ENCODE measurements around the gene CNNM4.
A peak's percentile ranks its signal among the peaks of the same experiment; 100 is the strongest.

Gene CNNM4

GRCh38 chr2:96824079-96824870, 63.6 kb downstream of the CNNM4 start:
- Histone ChIP-seq H3K27ac (ENCODE audit: low read depth, low read length) (no peak overlapping the region), H3K4me1 (ENCODE audit: control insufficient read depth, insufficient read depth, low read length) (peaks cover 7% of the 10 kb centered on the region), H3K36me3 (ENCODE audit: control insufficient read depth, insufficient read depth, low read length) (peaks cover 23% of the 10 kb centered on the region)

GRCh38 chr2:96825057-96825456, 64.4 kb downstream of the CNNM4 start:
- no peak overlapping the region for H3K9ac ChIP-seq (ENCODE audit: low read length)
- no peak overlapping the region for H3K4me3 ChIP-seq (ENCODE audit: low read length)
- no peak overlapping the region for H3K27ac ChIP-seq (ENCODE audit: low read depth, low read length)
- H3K4me1 ChIP-seq (ENCODE audit: control insufficient read depth, insufficient read depth, low read length), result no peaks in the 10 kb centered on the region
- H3K36me3 ChIP-seq (ENCODE audit: control insufficient read depth, insufficient read depth, low read length), result peaks cover 29% of the 10 kb centered on the region
- no peaks in the 10 kb centered on the region for H3K27me3 ChIP-seq (ENCODE audit: control insufficient read depth, insufficient read depth, low read length)

More at GRCh38 chr2:96824079-96824870, 63.6 kb downstream of the CNNM4 start:
- Histone ChIP-seq H3K27me3 (ENCODE audit: control insufficient read depth, insufficient read depth, low read length) (no peaks in the 10 kb centered on the region), H3K4me3 (ENCODE audit: low read length) (no peak overlapping the region), H3K9ac (ENCODE audit: low read length) (no peak overlapping the region)

- Histone ChIP-seq H3K27me3 (ENCODE audit: control insufficient read depth, insufficient read depth, low read length) (no peaks in the 10 kb centered on the region), H3K9ac (ENCODE audit: low read length) (no peak overlapping the region), H3K4me1 (ENCODE audit: control insufficient read depth, insufficient read depth, low read length) (no peaks in the 10 kb centered on the region), H3K36me3 (ENCODE audit: control insufficient read depth, insufficient read depth, low read length) (peaks cover 36% of the 10 kb centered on the region), H3K4me3 (ENCODE audit: low read length) (no peak overlapping the region), H3K27ac (ENCODE audit: low read depth, low read length) (no peak overlapping the region)
These were observed 66.0 kb downstream of the CNNM4 start for GRCh38 chr2:96826546-96827278.

GRCh38 chr2:96828436-96828835, 67.7 kb downstream of the CNNM4 start:
- H3K27ac ChIP-seq (ENCODE audit: low read depth, low read length), result no peak overlapping the region
- H3K27me3 ChIP-seq (ENCODE audit: control insufficient read depth, insufficient read depth, low read length), result no peaks in the 10 kb centered on the region
- no peaks in the 10 kb centered on the region for H3K4me1 ChIP-seq (ENCODE audit: control insufficient read depth, insufficient read depth, low read length)
- no peak overlapping the region for H3K9ac ChIP-seq (ENCODE audit: low read length)
- peaks cover 37% of the 10 kb centered on the region for H3K36me3 ChIP-seq (ENCODE audit: control insufficient read depth, insufficient read depth, low read length)
- H3K4me3 ChIP-seq (ENCODE audit: low read length), result no peak overlapping the region

- no peak overlapping the region for H3K9ac ChIP-seq (ENCODE audit: low read length)
These were observed 68.2 kb downstream of the CNNM4 start for GRCh38 chr2:96828874-96829273.

GRCh38 chr2:96830044-96830562, 69.4 kb downstream of the CNNM4 start:
- H3K4me1 ChIP-seq (ENCODE audit: control insufficient read depth, insufficient read depth, low read length), result no peaks in the 10 kb centered on the region
- no peak overlapping the region for H3K4me3 ChIP-seq (ENCODE audit: low read length)
- no peak overlapping the region for H3K27ac ChIP-seq (ENCODE audit: low read depth, low read length)
- H3K27me3 ChIP-seq (ENCODE audit: control insufficient read depth, insufficient read depth, low read length), result no peaks in the 10 kb centered on the region
- H3K36me3 ChIP-seq (ENCODE audit: control insufficient read depth, insufficient read depth, low read length), result peaks cover 37% of the 10 kb centered on the region
- no peak overlapping the region for H3K9ac ChIP-seq (ENCODE audit: low read length)

More at GRCh38 chr2:96828874-96829273, 68.2 kb downstream of the CNNM4 start:
- H3K27ac ChIP-seq (ENCODE audit: low read depth, low read length), result no peak overlapping the region
- H3K4me3 ChIP-seq (ENCODE audit: low read length), result no peak overlapping the region
- H3K4me1 ChIP-seq (ENCODE audit: control insufficient read depth, insufficient read depth, low read length), result no peaks in the 10 kb centered on the region
- H3K27me3 ChIP-seq (ENCODE audit: control insufficient read depth, insufficient read depth, low read length), result no peaks in the 10 kb centered on the region
- peaks cover 37% of the 10 kb centered on the region for H3K36me3 ChIP-seq (ENCODE audit: control insufficient read depth, insufficient read depth, low read length)

GRCh38 chr2:96831679-96832078, 71.0 kb downstream of the CNNM4 start:
- no peak overlapping the region for H3K9ac ChIP-seq (ENCODE audit: low read length)

GRCh38 chr2:96832408-96832753, 71.7 kb downstream of the CNNM4 start:
- peaks cover 36% of the 10 kb centered on the region for H3K36me3 ChIP-seq (ENCODE audit: control insufficient read depth, insufficient read depth, low read length)
- peak overlapping the region; percentile 30 for H3K27ac ChIP-seq (ENCODE audit: low read depth, low read length)

More at GRCh38 chr2:96831679-96832078, 71.0 kb downstream of the CNNM4 start:
- no peaks in the 10 kb centered on the region for H3K4me1 ChIP-seq (ENCODE audit: control insufficient read depth, insufficient read depth, low read length)
- H3K4me3 ChIP-seq (ENCODE audit: low read length), result no peak overlapping the region
- H3K27ac ChIP-seq (ENCODE audit: low read depth, low read length), result no peak overlapping the region
- no peaks in the 10 kb centered on the region for H3K27me3 ChIP-seq (ENCODE audit: control insufficient read depth, insufficient read depth, low read length)
- H3K36me3 ChIP-seq (ENCODE audit: control insufficient read depth, insufficient read depth, low read length), result peaks cover 37% of the 10 kb centered on the region

GRCh38 chr2:96832754-96833507, 72.2 kb downstream of the CNNM4 start:
- H3K4me1 ChIP-seq (ENCODE audit: control insufficient read depth, insufficient read depth, low read length), result no peaks in the 10 kb centered on the region
- no peak overlapping the region for H3K9ac ChIP-seq (ENCODE audit: low read length)
- no peak overlapping the region for H3K4me3 ChIP-seq (ENCODE audit: low read length)
- peaks cover 30% of the 10 kb centered on the region for H3K36me3 ChIP-seq (ENCODE audit: control insufficient read depth, insufficient read depth, low read length)
- H3K27me3 ChIP-seq (ENCODE audit: control insufficient read depth, insufficient read depth, low read length), result no peaks in the 10 kb centered on the region
- peak overlapping the region; percentile 30 for H3K27ac ChIP-seq (ENCODE audit: low read depth, low read length)

More at GRCh38 chr2:96832408-96832753, 71.7 kb downstream of the CNNM4 start:
- H3K9ac ChIP-seq (ENCODE audit: low read length), result no peak overlapping the region
- H3K4me1 ChIP-seq (ENCODE audit: control insufficient read depth, insufficient read depth, low read length), result no peaks in the 10 kb centered on the region
- H3K4me3 ChIP-seq (ENCODE audit: low read length), result no peak overlapping the region
- no peaks in the 10 kb centered on the region for H3K27me3 ChIP-seq (ENCODE audit: control insufficient read depth, insufficient read depth, low read length)

- Histone ChIP-seq H3K9ac (ENCODE audit: low read length) (no peak overlapping the region), H3K4me3 (ENCODE audit: low read length) (no peak overlapping the region), H3K4me1 (ENCODE audit: control insufficient read depth, insufficient read depth, low read length) (peaks cover 6% of the 10 kb centered on the region), H3K36me3 (ENCODE audit: control insufficient read depth, insufficient read depth, low read length) (peaks cover 8% of the 10 kb centered on the region), H3K27ac (ENCODE audit: low read depth, low read length) (no peak overlapping the region), H3K27me3 (ENCODE audit: control insufficient read depth, insufficient read depth, low read length) (no peaks in the 10 kb centered on the region)
These were observed 75.1 kb downstream of the CNNM4 start for GRCh38 chr2:96835830-96836229.

- Histone ChIP-seq H3K27ac (ENCODE audit: low read depth, low read length) (no peak overlapping the region), H3K4me3 (ENCODE audit: low read length) (no peak overlapping the region), H3K36me3 (ENCODE audit: control insufficient read depth, insufficient read depth, low read length) (no peaks in the 10 kb centered on the region), H3K9ac (ENCODE audit: low read length) (no peak overlapping the region), H3K4me1 (ENCODE audit: control insufficient read depth, insufficient read depth, low read length) (peaks cover 6% of the 10 kb centered on the region), H3K27me3 (ENCODE audit: control insufficient read depth, insufficient read depth, low read length) (no peaks in the 10 kb centered on the region)
These were observed 76.9 kb downstream of the CNNM4 start for GRCh38 chr2:96837575-96837974.

Measured in rectal smooth muscle tissue (tissue), 1 donor.